SK-N-SH (cell line): Measurements from ENCODE around the gene HSFX3.
"Not testable (repeated sequence)": the region's sequence is repeated elsewhere in the genome, so short reads cannot be mapped to it uniquely, and the experiment has no call there.

Source experiments
- POLR2AphosphoS5 ChIP-seq: IDR thresholded peaks from 2 replicates; pipeline ENCODE4 v1.6.1; 2012; ENCODE audit warnings: low read depth, low read length
- RFX5 ChIP-seq: IDR thresholded peaks from 2 replicates; pipeline ENCODE4 v1.6.1; 2012; ENCODE audit warnings: mild to moderate bottlenecking, improper control_type of control experiment, low read length
- TF ChIP-seq, protein P1 (sequence below): fragments of 200-600 bp; sonication (generic); IDR thresholded peaks from 2 replicates; pipeline ENCODE4 v1.6.1; 2017; ENCODE audit warnings: antibody characterized with exemption, mild to moderate bottlenecking, moderate library complexity
- TF ChIP-seq, protein P2 (sequence below): IDR thresholded peaks from 2 replicates; pipeline ENCODE4 v1.4.0; 2012; ENCODE audit warnings: low read depth
- TF ChIP-seq, protein P3 (sequence below): IDR thresholded peaks from 2 replicates; pipeline ENCODE4 v1.4.0; 2012; ENCODE audit warnings: low read depth, borderline replicate concordance

DNA sequence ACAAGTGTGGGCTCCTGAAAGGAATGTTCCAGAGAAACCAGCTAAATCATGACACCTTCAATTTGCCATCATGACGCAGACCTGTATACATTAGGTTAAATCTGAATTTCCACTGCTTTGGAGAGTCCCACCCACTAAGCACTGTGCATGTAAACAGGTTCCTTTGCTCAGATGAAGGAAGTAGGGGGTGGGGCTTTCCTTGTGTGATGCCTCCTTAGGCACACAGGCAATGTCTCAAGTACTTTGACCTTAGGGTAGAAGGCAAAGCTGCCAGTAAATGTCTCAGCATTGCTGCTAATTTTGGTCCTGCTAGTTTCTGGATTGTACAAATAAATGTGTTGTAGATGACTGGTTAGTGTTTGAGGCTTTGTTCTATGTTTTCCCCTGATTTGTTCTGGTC lies 2.8 kb downstream of the HSFX3 start:
- TF ChIP-seq, protein P1, sequence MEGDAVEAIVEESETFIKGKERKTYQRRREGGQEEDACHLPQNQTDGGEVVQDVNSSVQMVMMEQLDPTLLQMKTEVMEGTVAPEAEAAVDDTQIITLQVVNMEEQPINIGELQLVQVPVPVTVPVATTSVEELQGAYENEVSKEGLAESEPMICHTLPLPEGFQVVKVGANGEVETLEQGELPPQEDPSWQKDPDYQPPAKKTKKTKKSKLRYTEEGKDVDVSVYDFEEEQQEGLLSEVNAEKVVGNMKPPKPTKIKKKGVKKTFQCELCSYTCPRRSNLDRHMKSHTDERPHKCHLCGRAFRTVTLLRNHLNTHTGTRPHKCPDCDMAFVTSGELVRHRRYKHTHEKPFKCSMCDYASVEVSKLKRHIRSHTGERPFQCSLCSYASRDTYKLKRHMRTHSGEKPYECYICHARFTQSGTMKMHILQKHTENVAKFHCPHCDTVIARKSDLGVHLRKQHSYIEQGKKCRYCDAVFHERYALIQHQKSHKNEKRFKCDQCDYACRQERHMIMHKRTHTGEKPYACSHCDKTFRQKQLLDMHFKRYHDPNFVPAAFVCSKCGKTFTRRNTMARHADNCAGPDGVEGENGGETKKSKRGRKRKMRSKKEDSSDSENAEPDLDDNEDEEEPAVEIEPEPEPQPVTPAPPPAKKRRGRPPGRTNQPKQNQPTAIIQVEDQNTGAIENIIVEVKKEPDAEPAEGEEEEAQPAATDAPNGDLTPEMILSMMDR, result not testable (repeated sequence)
- TF ChIP-seq, protein P2, sequence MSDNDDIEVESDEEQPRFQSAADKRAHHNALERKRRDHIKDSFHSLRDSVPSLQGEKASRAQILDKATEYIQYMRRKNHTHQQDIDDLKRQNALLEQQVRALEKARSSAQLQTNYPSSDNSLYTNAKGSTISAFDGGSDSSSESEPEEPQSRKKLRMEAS, result not testable (repeated sequence)
- not testable (repeated sequence) for TF ChIP-seq RFX5, POLR2AphosphoS5
- TF ChIP-seq, protein P3, sequence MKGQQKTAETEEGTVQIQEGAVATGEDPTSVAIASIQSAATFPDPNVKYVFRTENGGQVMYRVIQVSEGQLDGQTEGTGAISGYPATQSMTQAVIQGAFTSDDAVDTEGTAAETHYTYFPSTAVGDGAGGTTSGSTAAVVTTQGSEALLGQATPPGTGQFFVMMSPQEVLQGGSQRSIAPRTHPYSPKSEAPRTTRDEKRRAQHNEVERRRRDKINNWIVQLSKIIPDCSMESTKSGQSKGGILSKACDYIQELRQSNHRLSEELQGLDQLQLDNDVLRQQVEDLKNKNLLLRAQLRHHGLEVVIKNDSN, result not testable (repeated sequence)
